ENCODE data around the gene ERO1B. TPM values are rescaled to one million over a fixed set of nuclear protein-coding genes. Genes with fewer than 3 reads are reported as not detected.
A peak's percentile ranks its signal among the peaks of the same experiment; 100 is the strongest.

Gene ERO1B
- total and polyA plus RNA-seq, 12 donors, result 4.0 to 7.0 (median 5.6) TPM

- no peak overlapping the region for H3K27ac ChIP-seq
- no peak overlapping the region for H3K4me3 ChIP-seq
- H3K4me1 ChIP-seq, result peaks cover 0 to 10% (median 0%) of the 10 kb centered on the region in 9 donors
- peaks cover 0 to 12% (median 0%) of the 10 kb centered on the region in 7 donors for H3K27me3 ChIP-seq
- TF ChIP-seq CTCF (IDR thresholded peaks at IDR 0.05), result no peak
- intact Hi-C loops (cut with DNase I), result loop anchor here in 6 of 10 donors (10.0 kb wide), 5 partner anchors 143 to 507 kb away; partner anchors contain the start of genes MTR (in 3 of the 6), GPR137B (in 1 of the 6) and LGALS8 (in 1 of the 6)
- no peaks in the 10 kb centered on the region for H3K9me3 ChIP-seq
- 81 to 88% methylated on average over 22 of the region's 22 CpGs for WGBS, 2 donors
- H3K36me3 ChIP-seq, result no peaks in the 10 kb centered on the region
- no peak for ATAC-seq
- DNase-seq, result no peak
Observed at GRCh38 chr1:236287757-236288619, 6.2 kb upstream of the ERO1B start.

- Histone ChIP-seq H3K9me3 (no peaks in the 10 kb centered on the region), H3K4me3 (no peak overlapping the region), H3K36me3 (no peaks in the 10 kb centered on the region), H3K27me3 (peaks cover 0 to 12% (median 0%) of the 10 kb centered on the region in 7 donors), H3K27ac (no peak overlapping the region), H3K4me1 (peaks cover 0 to 15% (median 4%) of the 10 kb centered on the region in 9 donors)
- 85 to 88% methylated on average over 12 of the region's 12 CpGs for WGBS, 2 donors
- no peak for DNase-seq
- no peak for ATAC-seq
- intact Hi-C loops (cut with DNase I), result loop anchor here in 6 of 10 donors (10.0 kb wide), 5 partner anchors 143 to 507 kb away; partner anchors contain the start of genes MTR (in 3 of the 6), GPR137B (in 1 of the 6) and LGALS8 (in 1 of the 6)
- no peak for TF ChIP-seq CTCF (IDR thresholded peaks at IDR 0.05)
Observed at GRCh38 chr1:236287356-236287755, 5.6 kb upstream of the ERO1B start.

GRCh38 chr1:236284291-236284721 lies 2.5 kb upstream of the ERO1B start:
- Histone ChIP-seq H3K27me3 (peaks cover 0 to 12% (median 0%) of the 10 kb centered on the region in 7 donors), H3K4me3 (no peak overlapping the region), H3K36me3 (no peaks in the 10 kb centered on the region), H3K27ac (no peak overlapping the region), H3K4me1 (peaks cover 0 to 28% (median 13%) of the 10 kb centered on the region in 9 donors), H3K9me3 (no peaks in the 10 kb centered on the region)
- intact Hi-C loops (cut with DNase I), result loop anchor here in 6 of 10 donors (5.0 to 10.0 kb wide), 6 partner anchors 140 to 510 kb away; partner anchors contain the start of genes MTR (in 3 of the 6), GPR137B (in 2 of the 6) and LGALS8 (in 1 of the 6)
- WGBS, 2 donors, result 70 to 78% methylated on average over 2 of the region's 2 CpGs
- DNase-seq (no peak), ATAC-seq (no peak)
- no peak for TF ChIP-seq CTCF (IDR thresholded peaks at IDR 0.05)

GRCh38 chr1:236282719-236283118 lies 961 bp upstream of the ERO1B start:
- peaks cover 0 to 12% (median 0%) of the 10 kb centered on the region in 7 donors for H3K27me3 ChIP-seq
- peak overlapping the region in 9 of 10 donors; percentile 69 to 99 (median 95) for H3K4me3 ChIP-seq
- TF ChIP-seq CTCF (IDR thresholded peaks at IDR 0.05), result no peak
- DNase-seq (no peak), ATAC-seq (no peak)
- intact Hi-C loops (cut with DNase I), result loop anchor here in 6 of 10 donors (5.0 to 10.0 kb wide), 6 partner anchors 138 to 512 kb away; partner anchors contain the start of genes MTR (in 3 of the 6), GPR137B (in 2 of the 6) and LGALS8 (in 1 of the 6)
- WGBS, 2 donors, result 71 to 73% methylated on average over 2 of the region's 2 CpGs
- H3K36me3 ChIP-seq, result no peaks in the 10 kb centered on the region
- no peaks in the 10 kb centered on the region for H3K9me3 ChIP-seq
- H3K27ac ChIP-seq, result no peak overlapping the region
- peaks cover 0 to 28% (median 13%) of the 10 kb centered on the region in 9 donors for H3K4me1 ChIP-seq

Measured in heart right ventricle (tissue), 16 donors.